OCI-LY1 (cell line): Measurements from ENCODE around the gene PAX2.

ENCODE experiments used
- H2AFZ ChIP-seq: fragments of 200-600 bp; sonication (generic), shearing (Covaris generic); 2 replicates; pipeline ENCODE4 v1.6.0; 2014; ENCODE audit warnings: antibody characterized with exemption, mild to moderate bottlenecking, low read length
- H3F3A ChIP-seq: fragments of 200-600 bp; sonication (generic), shearing (Covaris generic); 2 replicates; pipeline ENCODE4 v1.6.0; 2014; ENCODE audit warnings: mild to moderate bottlenecking, antibody characterized with exemption, low read length, moderate library complexity; ENCODE audit not compliant: insufficient read depth
- H3K27ac ChIP-seq: fragments of 200-600 bp; sonication (generic); 2 replicates; pipeline ENCODE4 v1.5.1; 2014; ENCODE audit warnings: low read length, mixed run types, mild to moderate bottlenecking, low read depth; ENCODE audit not compliant: poor library complexity, severe bottlenecking
- H3K27me3 ChIP-seq: fragments of 200-600 bp; sonication (generic); 2 replicates; pipeline ENCODE4 v1.6.0; 2014; ENCODE audit warnings: antibody characterized with exemption, mild to moderate bottlenecking, low read length, moderate library complexity; ENCODE audit not compliant: insufficient read depth
- H3K36me3 ChIP-seq: fragments of 200-600 bp; sonication (generic); 2 replicates; pipeline ENCODE4 v1.6.1; 2014; ENCODE audit warnings: mild to moderate bottlenecking, antibody characterized with exemption, low read length, moderate library complexity, mixed read lengths; ENCODE audit not compliant: insufficient read depth
- H3K4me1 ChIP-seq: fragments of 200-600 bp; sonication (generic); 2 replicates; pipeline ENCODE4 v1.5.1; 2014; ENCODE audit warnings: mild to moderate bottlenecking, low read length, moderate library complexity; ENCODE audit not compliant: insufficient read depth, severe bottlenecking
- H3K4me2 ChIP-seq: fragments of 200-600 bp; sonication (generic), shearing (Covaris generic); 2 replicates; pipeline ENCODE4 v1.6.1; 2014; ENCODE audit warnings: low read length
- H3K4me3 ChIP-seq: fragments of 200-600 bp; sonication (generic); 2 replicates; pipeline ENCODE4 v1.5.1; 2014; ENCODE audit warnings: low read length, low read depth, mild to moderate bottlenecking, mixed read lengths; ENCODE audit not compliant: poor library complexity, severe bottlenecking
- H3K79me2 ChIP-seq: fragments of 200-600 bp; shearing (Covaris generic); 2 replicates; pipeline ENCODE4 v1.6.1; 2016; ENCODE audit warnings: mixed run types, low read length, mixed read lengths; ENCODE audit not compliant: insufficient read depth
- H3K9ac ChIP-seq: fragments of 200-600 bp; sonication (generic), shearing (Covaris generic); 2 replicates; pipeline ENCODE4 v1.6.1; 2014; ENCODE audit warnings: mild to moderate bottlenecking, low read length, mixed read lengths
- H3K9me2 ChIP-seq: fragments of 200-600 bp; sonication (generic), shearing (Covaris generic); 2 replicates; pipeline ENCODE4 v1.6.1; 2014; ENCODE audit warnings: low read depth, mild to moderate bottlenecking, low read length, mixed read lengths
- H3K9me3 ChIP-seq: fragments of 200-600 bp; shearing (Covaris generic); 2 replicates; pipeline ENCODE4 v1.6.1; 2014; ENCODE audit warnings: low read length, mixed read lengths
- H4K20me1 ChIP-seq: fragments of 200-600 bp; sonication (generic), shearing (Covaris generic); 2 replicates; pipeline ENCODE4 v1.6.0; 2016; ENCODE audit warnings: mild to moderate bottlenecking, low read length; ENCODE audit not compliant: insufficient read depth
- CTCF ChIP-seq: fragments of 200-600 bp; sonication (generic), shearing (Covaris generic); IDR thresholded peaks from 2 replicates; pipeline ENCODE4 v1.5.1; 2017; ENCODE audit warnings: mild to moderate bottlenecking, antibody characterized with exemption, low read length, moderate library complexity, mixed read lengths
- EZH2 ChIP-seq: fragments of 200-600 bp; sonication (generic), shearing (Covaris generic); IDR thresholded peaks from 2 replicates; pipeline ENCODE4 v1.8.0; 2017; ENCODE audit warnings: borderline replicate concordance, mixed run types, mild to moderate bottlenecking, antibody characterized with exemption, low read length, moderate library complexity, mixed read lengths

The PAX2 gene

DNA sequence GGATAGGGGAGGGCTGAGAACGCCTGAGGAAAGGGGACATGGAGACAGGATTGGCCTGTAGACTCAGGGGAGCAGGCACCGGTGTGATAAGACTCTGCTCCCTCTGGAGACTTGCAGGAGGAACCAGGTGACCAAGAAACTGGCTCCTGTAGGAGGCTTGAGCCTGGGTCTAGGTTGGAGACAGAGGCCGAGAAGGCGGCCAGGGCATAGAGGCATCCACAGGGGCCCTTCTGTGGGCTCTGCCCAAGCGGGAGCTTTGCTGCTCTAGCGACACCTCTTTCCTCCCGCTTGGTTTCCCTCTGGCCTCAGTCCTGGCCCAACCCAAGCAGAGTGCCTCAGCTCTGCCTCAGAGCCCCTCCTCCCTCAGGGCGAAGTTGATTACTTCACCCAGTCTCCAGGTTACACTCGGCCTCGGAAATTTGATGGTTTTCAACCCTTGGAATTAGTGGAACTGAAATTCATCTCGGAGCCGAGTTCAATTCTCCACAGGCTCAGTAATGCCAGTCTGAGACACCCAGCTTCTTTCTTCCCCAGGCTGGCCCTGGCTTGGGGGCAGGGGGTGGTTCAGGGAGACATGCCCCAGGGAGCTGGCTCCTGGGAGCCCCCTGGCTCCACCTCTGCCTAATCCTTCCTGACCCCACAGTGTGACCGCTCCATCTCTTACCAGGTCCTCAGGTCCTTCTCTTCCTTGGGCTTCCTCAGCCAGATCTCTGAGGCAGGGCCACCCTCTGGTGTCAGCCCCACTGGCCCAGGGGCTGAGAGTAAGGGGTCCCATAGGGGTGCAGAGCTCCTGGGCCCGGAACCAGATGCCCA lies 60.4 kb downstream of the PAX2 start:
- Histone ChIP-seq H3K4me3 (no peak overlapping the region), H3K9me2 (no peaks in the 10 kb centered on the region), H3K27me3 (no peaks in the 10 kb centered on the region)

DNA sequence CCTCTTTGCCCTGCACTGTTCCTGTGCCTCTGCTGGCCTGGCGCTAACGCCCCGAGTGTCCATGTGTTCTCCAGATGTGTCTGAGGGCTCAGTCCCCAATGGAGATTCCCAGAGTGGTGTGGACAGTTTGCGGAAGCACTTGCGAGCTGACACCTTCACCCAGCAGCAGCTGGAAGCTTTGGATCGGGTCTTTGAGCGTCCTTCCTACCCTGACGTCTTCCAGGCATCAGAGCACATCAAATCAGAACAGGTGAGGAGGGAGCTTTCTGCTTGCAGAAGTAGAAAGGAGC lies 60.9 kb downstream of the PAX2 start:
- no peaks in the 10 kb centered on the region for H3F3A ChIP-seq
- H3K27me3 ChIP-seq, result no peaks in the 10 kb centered on the region
- no peak for TF ChIP-seq EZH2
- TF ChIP-seq CTCF, result no peak
- H3K9me3 ChIP-seq, result no peaks in the 10 kb centered on the region
- H3K79me2 ChIP-seq, result no peaks in the 10 kb centered on the region
- no peaks in the 10 kb centered on the region for H3K4me1 ChIP-seq
- H3K9me2 ChIP-seq, result no peaks in the 10 kb centered on the region
- H3K4me2 ChIP-seq, result no peak overlapping the region
- no peak overlapping the region for H2AFZ ChIP-seq
- H3K27ac ChIP-seq, result no peak overlapping the region
- H3K9ac ChIP-seq, result no peak overlapping the region
- no peaks in the 10 kb centered on the region for H3K36me3 ChIP-seq
- H3K4me3 ChIP-seq, result no peak overlapping the region
- no peaks in the 10 kb centered on the region for H4K20me1 ChIP-seq

More for the DNA sequence above, 60.4 kb downstream of the PAX2 start:
- no peak overlapping the region for H2AFZ ChIP-seq
- no peak overlapping the region for H3K9ac ChIP-seq
- H3K9me3 ChIP-seq, result no peaks in the 10 kb centered on the region
- H4K20me1 ChIP-seq, result no peaks in the 10 kb centered on the region
- H3K4me1 ChIP-seq, result no peaks in the 10 kb centered on the region
- no peaks in the 10 kb centered on the region for H3F3A ChIP-seq
- no peaks in the 10 kb centered on the region for H3K36me3 ChIP-seq
- H3K4me2 ChIP-seq, result no peak overlapping the region
- TF ChIP-seq CTCF (no peak), EZH2 (no peak)
- no peak overlapping the region for H3K27ac ChIP-seq
- no peaks in the 10 kb centered on the region for H3K79me2 ChIP-seq

GRCh38 chr10:100807241-100807951 lies 62.0 kb downstream of the PAX2 start:
- Histone ChIP-seq H3K27ac (no peak overlapping the region), H3K9me2 (no peaks in the 10 kb centered on the region), H3K36me3 (no peaks in the 10 kb centered on the region), H3F3A (no peaks in the 10 kb centered on the region), H2AFZ (no peak overlapping the region), H3K9ac (no peak overlapping the region), H3K4me1 (no peaks in the 10 kb centered on the region), H3K9me3 (no peaks in the 10 kb centered on the region), H3K4me2 (no peak overlapping the region), H3K4me3 (no peak overlapping the region), H4K20me1 (no peaks in the 10 kb centered on the region), H3K79me2 (no peaks in the 10 kb centered on the region), H3K27me3 (no peaks in the 10 kb centered on the region)
- TF ChIP-seq CTCF (no peak), EZH2 (no peak)
